Upper lobe of left lung (tissue), 6 donors: ENCODE measurements around the gene TM2D3. TPM values are rescaled to one million over a fixed set of nuclear protein-coding genes. Genes with fewer than 3 reads are reported as not detected.

ENCODE experiments used
- ATAC-seq, 2 donors: fragments of 200-7000 bp; cut with Tn5 transposase; one replicate each; pipeline ENCODE4 v1.9.1; 2022; ENCODE audit warnings: mild to moderate bottlenecking in 2 of 2, moderate library complexity in 2 of 2; ENCODE audit not compliant: low FRiP score in 2 of 2
- DNase-seq, 2 donors: peaks; one replicate each; pipeline ENCODE4 v3.0.0-alpha.2; 2019 to 2020
- H3K27ac ChIP-seq, 4 donors: fragments of 200-600 bp; sonication (generic); one replicate each; pipeline ENCODE4 v1.5.1; 2016 to 2019
- H3K27me3 ChIP-seq, 4 donors: fragments of 200-600 bp; sonication (generic); one replicate each; pipeline ENCODE4 v1.5.1; 2017 to 2019
- H3K36me3 ChIP-seq, 4 donors: fragments of 200-600 bp; sonication (generic); one replicate each; pipeline ENCODE4 v1.5.1; 2016 to 2019
- H3K4me1 ChIP-seq, 4 donors: fragments of 200-600 bp; sonication (generic); one replicate each; pipeline ENCODE4 v1.5.1; 2018 to 2019
- H3K4me3 ChIP-seq, 4 donors: fragments of 200-600 bp; sonication (generic); one replicate each; pipeline ENCODE4 v1.5.1; 2017 to 2019; ENCODE audit warnings: mild to moderate bottlenecking in 2 of 4, moderate library complexity in 1 of 4
- H3K9me3 ChIP-seq, 4 donors: fragments of 200-600 bp; sonication (generic); one replicate each; pipeline ENCODE4 v1.5.1; 2018 to 2019
- CTCF ChIP-seq, 6 experiments: fragments of 450-650 bp in 4 of 6; fragments of 200-600 bp in 2 of 6; sonication (generic) in 2 of 6; IDR thresholded peaks; one replicate each; pipeline ENCODE4 v1.5.1; 2016 to 2019; ENCODE audit warnings: antibody characterized with exemption in 6 of 6
- EP300 ChIP-seq, 4 donors: sonication (generic); formaldehyde crosslinking; IDR thresholded peaks; one replicate each; pipeline ENCODE4 v1.5.1; 2017; ENCODE audit warnings: antibody characterized with exemption in 4 of 4, control low read depth in 2 of 4
- POLR2A ChIP-seq, 4 donors: fragments of 450-650 bp; IDR thresholded peaks; one replicate each; pipeline ENCODE4 v1.5.1; 2016 to 2017; ENCODE audit warnings: antibody characterized with exemption in 4 of 4, mild to moderate bottlenecking in 2 of 4
- POLR2AphosphoS5 ChIP-seq, 2 donors: sonication (generic); formaldehyde crosslinking; IDR thresholded peaks; one replicate each; pipeline ENCODE4 v1.5.1; 2017; ENCODE audit warnings: antibody characterized with exemption in 2 of 2
- WGBS, 2 donors: methylation state at CpG; one replicate each; pipeline ENCODE4 v1.1.5; 2017 to 2018; 5-methylcytosine and 5-hydroxymethylcytosine counted together
- total RNA-seq, 6 donors: library from RNA; depleted of rRNA in 4 of 6; stranded (reverse); fragments of >200 nt in 4 of 6; gene quantifications; one replicate each; pipeline versions ENCODE4 v1.1.0 to v1.2.1, GENCODE V29; 2016 to 2021
- donor health status: DM: no; HTN: no; CAD: no; lungs with moderate emphysema.
- donor health status: DM: no; HTN: yes; CAD: no; lungs with severe emphysema.

TM2D3 gene
- total RNA-seq, 6 donors from 2014 or later, result 14.0 to 60.2 (median 46.5) TPM

- peak in 1 of 2 donors; percentile 55 for DNase-seq
- WGBS, 2 donors, result 0 to 1% methylated on average over 21 to 28 of the region's 32 CpGs
- H3K9me3 ChIP-seq, result no peaks in the 10 kb centered on the region
- H3K4me3 ChIP-seq, result peak overlapping the region; percentile 71 to 91 (median 86)
- TF ChIP-seq POLR2A (IDR thresholded peaks at IDR 0.05) (no peak), CTCF (IDR thresholded peaks at IDR 0.05) (no peak), POLR2AphosphoS5 (IDR thresholded peaks at IDR 0.05) (no peak), EP300 (IDR thresholded peaks at IDR 0.05) (no peak)
- peak overlapping the region; percentile 97 to 100 (median 99) for H3K27ac ChIP-seq
- H3K4me1 ChIP-seq, result peaks cover 24 to 32% (median 28%) of the 10 kb centered on the region in 4 donors
- peaks cover 0 to 34% (median 7%) of the 10 kb centered on the region in 4 donors for H3K36me3 ChIP-seq
- no peaks in the 10 kb centered on the region for H3K27me3 ChIP-seq
- peak; percentile 34 to 79 for ATAC-seq
Observed at GRCh38 chr15:101651554-101652097, 555 bp downstream of the TM2D3 start.

- DNase-seq (no peak), ATAC-seq (no peak)
- H3K9me3 ChIP-seq, result no peaks in the 10 kb centered on the region
- H3K27ac ChIP-seq, result peak overlapping the region in 1 of 4 donors; percentile 97
- WGBS, 2 donors, result 70 to 76% methylated on average over 5 of the region's 5 CpGs
- H3K36me3 ChIP-seq, result peaks cover 6 to 44% (median 19%) of the 10 kb centered on the region in 4 donors
- peaks cover 24 to 32% (median 28%) of the 10 kb centered on the region in 4 donors for H3K4me1 ChIP-seq
- no peak overlapping the region for H3K4me3 ChIP-seq
- no peak for TF ChIP-seq EP300 (IDR thresholded peaks at IDR 0.05)
- no peak for TF ChIP-seq POLR2A (IDR thresholded peaks at IDR 0.05)
- no peak for TF ChIP-seq CTCF (IDR thresholded peaks at IDR 0.05)
- TF ChIP-seq POLR2AphosphoS5 (IDR thresholded peaks at IDR 0.05), result no peak
- no peaks in the 10 kb centered on the region for H3K27me3 ChIP-seq
Observed at GRCh38 chr15:101650145-101650544, 2.0 kb downstream of the TM2D3 start.

- H3K36me3 ChIP-seq, result peaks cover 20 to 62% (median 34%) of the 10 kb centered on the region in 4 donors
- H3K4me1 ChIP-seq, result peaks cover 24 to 31% (median 27%) of the 10 kb centered on the region in 4 donors
- WGBS, 2 donors, result 88 to 93% methylated on average over 6 of the region's 6 CpGs
Observed at GRCh38 chr15:101648356-101648755, 3.8 kb downstream of the TM2D3 start.

GRCh38 chr15:101647251-101647650 is 4.9 kb downstream of the TM2D3 start:
- 84 to 86% methylated on average over 3 of the region's 3 CpGs for WGBS, 2 donors
- Histone ChIP-seq H3K27me3 (no peaks in the 10 kb centered on the region), H3K4me1 (peaks cover 22 to 27% (median 23%) of the 10 kb centered on the region in 4 donors), H3K4me3 (no peak overlapping the region), H3K9me3 (no peaks in the 10 kb centered on the region), H3K36me3 (peaks cover 22 to 73% (median 41%) of the 10 kb centered on the region in 4 donors), H3K27ac (no peak overlapping the region)
- TF ChIP-seq EP300 (IDR thresholded peaks at IDR 0.05), result no peak
- no peak for TF ChIP-seq CTCF (IDR thresholded peaks at IDR 0.05)
- TF ChIP-seq POLR2AphosphoS5 (IDR thresholded peaks at IDR 0.05), result no peak
- no peak for TF ChIP-seq POLR2A (IDR thresholded peaks at IDR 0.05)
- no peak for DNase-seq
- ATAC-seq, result no peak

More at GRCh38 chr15:101648356-101648755, 3.8 kb downstream of the TM2D3 start:
- no peaks in the 10 kb centered on the region for H3K9me3 ChIP-seq
- no peaks in the 10 kb centered on the region for H3K27me3 ChIP-seq
- peak in 1 of 2 donors; percentile 62 for DNase-seq
- H3K27ac ChIP-seq, result no peak overlapping the region
- no peak for TF ChIP-seq POLR2AphosphoS5 (IDR thresholded peaks at IDR 0.05)
- no peak for TF ChIP-seq CTCF (IDR thresholded peaks at IDR 0.05)
- no peak for TF ChIP-seq POLR2A (IDR thresholded peaks at IDR 0.05)
- TF ChIP-seq EP300 (IDR thresholded peaks at IDR 0.05), result no peak
- no peak overlapping the region for H3K4me3 ChIP-seq
- no peak for ATAC-seq

GRCh38 chr15:101646672-101647071 is 5.5 kb downstream of the TM2D3 start:
- ATAC-seq (no peak), DNase-seq (peak in 1 of 2 donors; percentile 22)
- Histone ChIP-seq H3K4me1 (peaks cover 26 to 30% (median 27%) of the 10 kb centered on the region in 4 donors), H3K27ac (no peak overlapping the region), H3K36me3 (peaks cover 28 to 78% (median 42%) of the 10 kb centered on the region in 4 donors), H3K9me3 (no peaks in the 10 kb centered on the region), H3K27me3 (no peaks in the 10 kb centered on the region), H3K4me3 (no peak overlapping the region)
- TF ChIP-seq EP300 (IDR thresholded peaks at IDR 0.05) (no peak), POLR2AphosphoS5 (IDR thresholded peaks at IDR 0.05) (no peak), CTCF (IDR thresholded peaks at IDR 0.05) (no peak), POLR2A (IDR thresholded peaks at IDR 0.05) (no peak)
- WGBS, 2 donors, result 68 to 78% methylated on average over 8 of the region's 8 CpGs
